ENCODE measurements around the gene CUL1.

DNA sequence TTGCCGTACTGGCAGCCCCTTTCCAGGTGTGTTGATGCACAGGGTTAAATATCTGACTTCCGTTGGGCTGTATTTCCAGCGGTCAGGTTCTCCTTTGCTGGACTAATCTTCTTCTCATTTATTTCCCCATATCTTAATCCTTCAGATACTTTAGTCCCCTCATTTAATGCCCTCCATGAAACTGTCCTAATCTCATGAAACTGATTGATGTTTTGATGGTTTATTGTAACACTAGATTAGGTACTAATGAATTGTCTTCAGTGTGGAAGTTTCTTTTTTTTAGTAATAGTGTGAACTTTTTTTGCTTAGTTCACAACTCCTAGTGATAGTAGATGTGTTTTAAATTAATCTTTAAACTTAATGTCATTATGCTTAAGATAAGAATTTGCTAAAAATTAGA lies 6.3 kb downstream of the CUL1 start:
- TF ChIP-seq POLR2AphosphoS5 (IDR thresholded peaks at IDR 0.05; ENCODE audit: low read depth) (no peak), CTCF (conservative IDR thresholded peaks at IDR 0.05; ENCODE audit: low read depth in 2 of 2) (no peak), CREB1 (CRISPR knock-in tag; IDR thresholded peaks at IDR 0.05; ENCODE audit: low read depth) (no peak), ZNF114 (CRISPR knock-in tag; IDR thresholded peaks at IDR 0.05) (no peak), EZH2 (IDR thresholded peaks at IDR 0.05; ENCODE audit: low read depth, unreplicated experiment) (no peak)
